ENCODE results near the gene TXNL4A.
"Not testable (repeated sequence)": the region's sequence is repeated elsewhere in the genome, so short reads cannot be mapped to it uniquely, and the experiment has no call there.

DNA sequence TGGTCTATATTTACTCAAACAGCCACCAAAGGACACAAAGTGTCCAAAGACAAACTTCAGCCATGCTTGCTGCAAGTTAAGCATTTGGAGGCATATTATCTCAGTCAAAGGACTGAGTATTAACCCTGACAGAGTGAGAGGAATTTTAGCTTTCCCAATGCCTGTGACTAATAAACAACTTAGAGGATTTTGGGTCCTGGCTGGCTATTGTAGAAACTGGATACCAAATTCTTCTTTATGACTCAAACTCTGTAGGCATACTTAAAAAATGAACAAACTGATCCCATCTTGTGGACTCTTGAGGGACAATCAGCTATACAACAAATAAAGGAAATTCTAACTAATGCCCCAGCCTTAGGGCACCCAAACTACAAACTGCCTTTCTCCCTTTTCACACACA is 39.4 kb upstream of the TXNL4A start:
- TF ChIP-seq EZH2phosphoT487 (IDR thresholded peaks at IDR 0.05; ENCODE audit: borderline replicate concordance, low read length) = not testable (repeated sequence)
- TF ChIP-seq, protein P1, sequence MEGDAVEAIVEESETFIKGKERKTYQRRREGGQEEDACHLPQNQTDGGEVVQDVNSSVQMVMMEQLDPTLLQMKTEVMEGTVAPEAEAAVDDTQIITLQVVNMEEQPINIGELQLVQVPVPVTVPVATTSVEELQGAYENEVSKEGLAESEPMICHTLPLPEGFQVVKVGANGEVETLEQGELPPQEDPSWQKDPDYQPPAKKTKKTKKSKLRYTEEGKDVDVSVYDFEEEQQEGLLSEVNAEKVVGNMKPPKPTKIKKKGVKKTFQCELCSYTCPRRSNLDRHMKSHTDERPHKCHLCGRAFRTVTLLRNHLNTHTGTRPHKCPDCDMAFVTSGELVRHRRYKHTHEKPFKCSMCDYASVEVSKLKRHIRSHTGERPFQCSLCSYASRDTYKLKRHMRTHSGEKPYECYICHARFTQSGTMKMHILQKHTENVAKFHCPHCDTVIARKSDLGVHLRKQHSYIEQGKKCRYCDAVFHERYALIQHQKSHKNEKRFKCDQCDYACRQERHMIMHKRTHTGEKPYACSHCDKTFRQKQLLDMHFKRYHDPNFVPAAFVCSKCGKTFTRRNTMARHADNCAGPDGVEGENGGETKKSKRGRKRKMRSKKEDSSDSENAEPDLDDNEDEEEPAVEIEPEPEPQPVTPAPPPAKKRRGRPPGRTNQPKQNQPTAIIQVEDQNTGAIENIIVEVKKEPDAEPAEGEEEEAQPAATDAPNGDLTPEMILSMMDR (IDR thresholded peaks at IDR 0.05; ENCODE audit: low read depth, low read length, poor library complexity, severe bottlenecking) = not testable (repeated sequence)
